ENCODE data around the gene PRELP. TPM values are rescaled to one million over a fixed set of nuclear protein-coding genes. Genes with fewer than 3 reads are reported as not detected.
A peak's percentile ranks its signal among the peaks of the same experiment; 100 is the strongest.

Gene PRELP
- total and polyA plus RNA-seq, 10 of the 15 experiments (the other 5 are each of a cell fraction or from before 2014, with no cell fraction given): 0.03 to 0.05 TPM; not detected in 8

DNA sequence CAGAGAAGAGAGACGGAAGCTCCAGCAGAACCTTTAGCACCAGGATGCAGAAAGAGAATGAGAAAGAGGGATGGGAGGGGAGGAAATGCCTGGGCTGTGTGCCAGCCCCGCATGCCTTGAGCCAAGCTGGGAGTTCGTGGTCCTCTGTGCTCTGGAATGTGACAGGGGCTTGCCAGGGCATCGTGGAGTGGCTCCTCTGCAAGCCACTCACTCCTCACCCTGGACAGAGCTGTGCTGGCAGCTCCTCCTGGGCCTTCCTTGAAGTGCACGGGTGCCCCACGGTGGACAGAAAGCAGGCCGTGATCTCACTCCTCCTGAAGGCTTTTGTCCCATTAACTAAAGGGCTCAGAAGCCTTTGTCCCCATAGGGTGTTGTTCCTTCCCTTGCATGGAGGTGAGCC lies 34.8 kb upstream of the PRELP start:
- Histone ChIP-seq H3K4me3 (no peak overlapping the region), H3K36me3 (ENCODE audit: control insufficient read depth in 2 of 2, insufficient read depth in 2 of 2, low read length in 1 of 2) (no peaks in the 10 kb centered on the region), H4K20me1 (ENCODE audit: control insufficient read depth, insufficient read depth) (no peaks in the 10 kb centered on the region), H3K27me3 (replicated peaks in 1 of 2; ENCODE audit: control insufficient read depth in 2 of 2, insufficient read depth in 2 of 2, low read length in 1 of 2) (peaks cover 0 to 3% of the 10 kb centered on the region in 2 experiments; a peak in 2 of 4 replicates), H2AFZ (ENCODE audit: control insufficient read depth, low read depth, low read length) (no peak overlapping the region), H3K9me3 (replicated peaks; ENCODE audit: control insufficient read depth, insufficient read depth, low read length) (no peaks in the 10 kb centered on the region; the same call in 2 of the 3 replicates), H3K27ac (ENCODE audit: control insufficient read depth, insufficient read depth) (no peak overlapping the region), H3K9ac (ENCODE audit: control insufficient read depth, insufficient read depth, low read length) (no peak overlapping the region), H3K4me1 (ENCODE audit: control insufficient read depth, insufficient read depth, low read length) (no peaks in the 10 kb centered on the region), H3K4me2 (ENCODE audit: control insufficient read depth, insufficient read depth) (no peak overlapping the region), H3K79me2 (ENCODE audit: control insufficient read depth, insufficient read depth, low read length) (no peaks in the 10 kb centered on the region)
- no TSS peak for BruUV-seq (replicated peaks)
- ATAC-seq: peak; percentile 95
- in situ Hi-C loops (cut with MboI): loop anchor here (5.0 kb wide), 2 partner anchors 98 to 168 kb away; no protein-coding TSS in a partner anchor
- no peak for DNase-seq (ENCODE audit: low read depth, low spot score)
- RAD21 ChIA-PET (ENCODE audit: unreplicated experiment): interaction anchor here (0.8 to 12.1 kb wide), 23 partner anchors 11 to 261 kb away, joined by 3 to 259 read pairs (median 5); no protein-coding TSS in a partner anchor
- CTCF ChIA-PET: interaction anchor here (0.6 to 10.1 kb wide), 13 partner anchors 11 to 171 kb away, joined by 3 to 429 read pairs (median 13); partner anchors contain the start of gene FMOD
- POLR2A ChIA-PET: interaction anchor here (0.8 to 1.4 kb wide), 4 partner anchors 21 to 96 kb away, joined by 3 to 5 read pairs (median 3); no protein-coding TSS in a partner anchor
- no peak for FAIRE-seq
- WGBS (ENCODE audit: insufficient coverage, insufficient replicate concordance, low lambda C conversion rate, missing lambda C conversion rate): 5% methylated on average over 7 of the region's 7 CpGs
- intact Hi-C loops (cut with micrococcal nuclease; ENCODE audit: unreplicated experiment): loop anchor here (1.0 to 5.0 kb wide), 3 partner anchors 47 to 168 kb away; no protein-coding TSS in a partner anchor
- SMC1A ChIA-PET (ENCODE audit: uncharacterized antibody, unreplicated experiment): interaction anchor here (0.8 to 10.3 kb wide), 17 partner anchors 10 to 173 kb away, joined by 3 to 295 read pairs (median 6); no protein-coding TSS in a partner anchor
- TF ChIP-seq, protein P1, sequence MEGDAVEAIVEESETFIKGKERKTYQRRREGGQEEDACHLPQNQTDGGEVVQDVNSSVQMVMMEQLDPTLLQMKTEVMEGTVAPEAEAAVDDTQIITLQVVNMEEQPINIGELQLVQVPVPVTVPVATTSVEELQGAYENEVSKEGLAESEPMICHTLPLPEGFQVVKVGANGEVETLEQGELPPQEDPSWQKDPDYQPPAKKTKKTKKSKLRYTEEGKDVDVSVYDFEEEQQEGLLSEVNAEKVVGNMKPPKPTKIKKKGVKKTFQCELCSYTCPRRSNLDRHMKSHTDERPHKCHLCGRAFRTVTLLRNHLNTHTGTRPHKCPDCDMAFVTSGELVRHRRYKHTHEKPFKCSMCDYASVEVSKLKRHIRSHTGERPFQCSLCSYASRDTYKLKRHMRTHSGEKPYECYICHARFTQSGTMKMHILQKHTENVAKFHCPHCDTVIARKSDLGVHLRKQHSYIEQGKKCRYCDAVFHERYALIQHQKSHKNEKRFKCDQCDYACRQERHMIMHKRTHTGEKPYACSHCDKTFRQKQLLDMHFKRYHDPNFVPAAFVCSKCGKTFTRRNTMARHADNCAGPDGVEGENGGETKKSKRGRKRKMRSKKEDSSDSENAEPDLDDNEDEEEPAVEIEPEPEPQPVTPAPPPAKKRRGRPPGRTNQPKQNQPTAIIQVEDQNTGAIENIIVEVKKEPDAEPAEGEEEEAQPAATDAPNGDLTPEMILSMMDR (IDR thresholded peaks at IDR 0.05 in 2 of 3, conservative IDR thresholded peaks at IDR 0.05 in 1 of 3; ENCODE audit: control insufficient read depth in 2 of 3, extremely low read depth in 1 of 3, insufficient read depth in 1 of 3, low read depth in 3 of 3, low read length in 3 of 3): peak; percentile 31 to 77 (median 52); a peak in 4 of 6 replicates
- TF ChIP-seq DPF2 (IDR thresholded peaks at IDR 0.05) (no peak), JUND (IDR thresholded peaks at IDR 0.05; ENCODE audit: low read depth, low read length) (no peak), CBFB (IDR thresholded peaks at IDR 0.05; ENCODE audit: low read depth) (no peak), BHLHE40 (IDR thresholded peaks at IDR 0.05; ENCODE audit: borderline replicate concordance in 1 of 2, low read depth in 2 of 2, low read length in 1 of 2) (no peak), GABPA (IDR thresholded peaks at IDR 0.05; ENCODE audit: low read depth) (no peak), RUNX3 (IDR thresholded peaks at IDR 0.05; ENCODE audit: low read length) (no peak), RELA (IDR thresholded peaks at IDR 0.05; ENCODE audit: borderline replicate concordance, partially characterized antibody) (no peak), YBX1 (IDR thresholded peaks at IDR 0.05) (no peak), NBN (IDR thresholded peaks at IDR 0.05) (no peak), SIX5 (IDR thresholded peaks at IDR 0.05; ENCODE audit: low read depth, low read length, severe bottlenecking) (no peak), HDAC2 (IDR thresholded peaks at IDR 0.05) (no peak), NKRF (conservative IDR thresholded peaks at IDR 0.05) (no peak), SMC3 (IDR thresholded peaks at IDR 0.05; ENCODE audit: borderline replicate concordance, low read length) (peak; percentile 89), RAD21 (IDR thresholded peaks at IDR 0.05; ENCODE audit: insufficient read depth, low read depth, low read length) (peak; percentile 82)
- TF ChIP-seq, protein P2, sequence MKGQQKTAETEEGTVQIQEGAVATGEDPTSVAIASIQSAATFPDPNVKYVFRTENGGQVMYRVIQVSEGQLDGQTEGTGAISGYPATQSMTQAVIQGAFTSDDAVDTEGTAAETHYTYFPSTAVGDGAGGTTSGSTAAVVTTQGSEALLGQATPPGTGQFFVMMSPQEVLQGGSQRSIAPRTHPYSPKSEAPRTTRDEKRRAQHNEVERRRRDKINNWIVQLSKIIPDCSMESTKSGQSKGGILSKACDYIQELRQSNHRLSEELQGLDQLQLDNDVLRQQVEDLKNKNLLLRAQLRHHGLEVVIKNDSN (IDR thresholded peaks at IDR 0.05; ENCODE audit: borderline replicate concordance, extremely low read length, insufficient read depth, low read depth, low read length): no peak
- TF ChIP-seq, protein P3, sequence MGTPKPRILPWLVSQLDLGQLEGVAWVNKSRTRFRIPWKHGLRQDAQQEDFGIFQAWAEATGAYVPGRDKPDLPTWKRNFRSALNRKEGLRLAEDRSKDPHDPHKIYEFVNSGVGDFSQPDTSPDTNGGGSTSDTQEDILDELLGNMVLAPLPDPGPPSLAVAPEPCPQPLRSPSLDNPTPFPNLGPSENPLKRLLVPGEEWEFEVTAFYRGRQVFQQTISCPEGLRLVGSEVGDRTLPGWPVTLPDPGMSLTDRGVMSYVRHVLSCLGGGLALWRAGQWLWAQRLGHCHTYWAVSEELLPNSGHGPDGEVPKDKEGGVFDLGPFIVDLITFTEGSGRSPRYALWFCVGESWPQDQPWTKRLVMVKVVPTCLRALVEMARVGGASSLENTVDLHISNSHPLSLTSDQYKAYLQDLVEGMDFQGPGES (IDR thresholded peaks at IDR 0.05): no peak
- TF ChIP-seq, protein P4, sequence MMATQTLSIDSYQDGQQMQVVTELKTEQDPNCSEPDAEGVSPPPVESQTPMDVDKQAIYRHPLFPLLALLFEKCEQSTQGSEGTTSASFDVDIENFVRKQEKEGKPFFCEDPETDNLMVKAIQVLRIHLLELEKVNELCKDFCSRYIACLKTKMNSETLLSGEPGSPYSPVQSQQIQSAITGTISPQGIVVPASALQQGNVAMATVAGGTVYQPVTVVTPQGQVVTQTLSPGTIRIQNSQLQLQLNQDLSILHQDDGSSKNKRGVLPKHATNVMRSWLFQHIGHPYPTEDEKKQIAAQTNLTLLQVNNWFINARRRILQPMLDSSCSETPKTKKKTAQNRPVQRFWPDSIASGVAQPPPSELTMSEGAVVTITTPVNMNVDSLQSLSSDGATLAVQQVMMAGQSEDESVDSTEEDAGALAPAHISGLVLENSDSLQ (IDR thresholded peaks at IDR 0.05): peak; percentile 38; the same call in 1 of the 2 replicates

Measured in GM12878 (cell line).